ENCODE results near the gene NFATC2.
"Not testable (repeated sequence)": the region's sequence is repeated elsewhere in the genome, so short reads cannot be mapped to it uniquely, and the experiment has no call there.

NFATC2 gene

GRCh38 chr20:51494241-51495110 is 48.0 kb downstream of the NFATC2 start:
- no peak for DNase-seq (ENCODE audit: low spot score)

- DNase-seq (ENCODE audit: low spot score) = no peak
These were observed 49.1 kb downstream of the NFATC2 start for GRCh38 chr20:51493346-51493791.

- peak; percentile 58 for DNase-seq (ENCODE audit: low spot score)
These were observed 50.1 kb downstream of the NFATC2 start for GRCh38 chr20:51492167-51493092.

DNA sequence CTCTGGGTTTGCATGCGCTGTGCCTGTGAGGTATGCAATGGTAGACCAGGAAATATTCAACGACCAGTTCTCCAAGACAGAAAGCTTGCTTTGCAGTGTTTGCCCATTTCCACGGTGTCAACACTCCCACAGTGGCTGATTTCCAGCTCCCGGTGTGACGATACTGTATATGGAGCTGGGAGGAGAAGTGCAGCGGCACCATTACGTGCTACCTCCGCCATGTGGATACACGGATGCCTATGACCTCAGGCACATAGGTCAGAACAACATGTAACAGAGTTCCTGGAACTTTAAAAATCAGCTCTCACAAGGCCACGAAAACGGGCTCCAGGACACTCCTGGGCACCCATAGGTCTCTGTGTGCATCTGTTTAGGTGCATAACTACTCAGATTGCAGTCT is 51.1 kb downstream of the NFATC2 start:
- DNase-seq (ENCODE audit: low spot score) = no peak

DNA sequence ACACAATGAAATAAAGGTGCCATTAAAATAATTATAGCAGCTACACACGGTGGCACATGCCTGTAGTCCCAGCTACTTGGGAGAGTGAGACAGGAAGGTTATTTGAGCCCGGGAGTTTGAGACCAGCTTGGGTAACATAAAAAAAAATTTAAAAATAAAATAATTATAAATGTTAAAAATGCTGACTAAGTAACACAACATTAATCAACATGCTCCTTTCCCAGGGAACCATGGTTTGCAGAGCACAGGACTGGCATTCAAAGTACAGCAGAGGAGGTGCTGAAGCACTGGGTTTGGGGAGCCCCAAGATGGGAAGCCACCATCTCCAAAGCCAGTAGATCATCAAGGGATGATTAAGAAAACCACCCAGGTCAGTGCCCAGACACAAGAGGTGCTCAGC is 51.9 kb downstream of the NFATC2 start:
- DNase-seq (ENCODE audit: low spot score) = no peak

DNA sequence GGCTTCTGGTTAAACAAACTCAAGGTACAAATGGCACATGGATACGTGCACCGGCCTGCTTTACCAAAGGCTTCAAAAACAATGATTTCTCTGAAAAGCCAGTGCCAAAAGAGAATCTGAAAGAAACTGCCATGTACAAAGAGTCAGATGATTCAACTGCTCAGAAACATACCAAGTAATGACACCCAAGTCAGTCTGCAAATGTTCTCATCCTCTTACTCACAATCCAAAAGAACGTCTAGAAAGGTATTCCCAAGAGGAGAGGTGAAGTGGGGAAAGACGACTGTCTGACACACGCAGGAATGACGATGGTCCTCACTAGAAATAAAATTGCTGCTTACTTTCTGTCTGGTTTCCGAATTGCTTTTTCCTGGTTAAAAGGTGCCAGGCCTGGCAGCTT is 52.9 kb downstream of the NFATC2 start:
- no peak for DNase-seq (ENCODE audit: low spot score)

DNA sequence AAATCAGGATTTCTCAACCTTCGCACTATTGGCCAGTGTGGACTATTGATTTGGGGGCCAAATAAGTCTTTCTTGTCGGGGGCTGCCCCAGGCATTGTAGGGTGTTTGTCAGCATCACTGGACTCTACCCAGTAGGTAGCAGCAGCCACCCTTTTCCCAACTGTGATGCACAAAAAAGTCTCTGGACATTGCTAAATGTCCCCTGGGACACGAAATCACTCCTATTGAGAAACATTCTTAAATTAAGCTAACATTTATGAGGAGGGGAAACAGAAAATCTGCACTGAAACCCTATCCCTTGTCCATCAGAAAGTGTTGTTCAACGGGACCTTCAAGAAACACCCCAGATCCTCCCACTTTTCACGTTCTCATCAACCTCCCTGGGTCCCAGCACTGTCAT is 54.2 kb downstream of the NFATC2 start:
- no peak for DNase-seq (ENCODE audit: low spot score)

GRCh38 chr20:51487565-51488268 is 54.8 kb downstream of the NFATC2 start:
- DNase-seq (ENCODE audit: low spot score) = peak; percentile 77

DNA sequence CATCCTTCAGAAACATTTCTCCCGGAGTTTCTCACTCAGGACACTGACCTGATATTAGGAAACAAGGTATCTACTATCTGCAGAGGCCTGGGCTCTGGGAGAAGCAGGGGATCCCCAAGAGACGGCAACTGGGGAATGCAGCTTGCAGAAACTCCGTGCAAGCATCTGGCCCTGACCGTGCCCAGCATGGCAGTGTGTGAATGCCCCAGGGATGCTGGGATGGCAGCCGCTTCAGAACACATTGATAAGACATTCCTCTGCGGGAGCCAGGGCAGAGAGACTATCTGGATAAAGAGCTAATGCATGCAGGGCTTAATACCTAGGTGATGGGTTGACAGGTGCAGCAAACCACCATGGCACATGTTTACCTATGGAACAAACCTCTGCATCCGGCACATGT is 55.4 kb downstream of the NFATC2 start:
- DNase-seq (ENCODE audit: low spot score) = no peak

DNA sequence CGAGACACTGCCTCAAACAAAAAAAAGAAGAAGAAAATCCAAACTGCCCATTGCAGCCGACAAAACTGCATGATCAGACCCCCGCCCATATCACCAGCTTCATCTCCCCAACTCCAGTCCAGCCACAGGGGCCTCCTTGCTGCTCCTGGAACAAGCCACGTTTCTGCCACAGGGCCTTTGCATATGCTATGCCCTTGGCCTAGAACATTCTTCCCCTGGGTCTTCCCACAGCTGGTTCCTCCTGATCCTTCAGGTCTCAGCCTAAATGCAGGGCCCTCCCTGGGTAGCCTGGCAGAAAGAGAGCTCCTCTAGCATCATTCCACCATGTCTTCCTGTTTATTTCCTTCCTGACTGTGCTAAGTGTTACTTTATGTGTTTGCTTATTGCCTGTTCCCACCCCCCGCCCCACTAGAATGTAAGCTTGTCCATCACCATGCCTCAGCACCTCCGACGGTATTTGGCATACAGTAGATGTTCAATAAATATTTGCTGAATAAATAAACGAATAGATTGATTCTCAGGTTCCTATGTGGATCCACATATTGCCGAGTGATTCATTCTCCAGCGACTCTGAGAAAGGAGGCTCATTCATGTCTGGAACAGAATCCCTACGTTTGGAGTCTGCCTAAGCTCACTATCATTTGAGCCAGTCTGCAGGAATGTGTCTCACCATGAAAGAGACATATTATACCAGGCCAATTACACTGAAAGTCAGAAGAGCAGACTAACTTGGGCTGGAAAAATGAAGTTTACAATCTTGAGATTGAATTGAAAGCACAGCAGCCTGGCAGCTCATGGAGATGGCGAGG is 56.1 kb downstream of the NFATC2 start:
- no peak for DNase-seq (ENCODE audit: low spot score)

DNA sequence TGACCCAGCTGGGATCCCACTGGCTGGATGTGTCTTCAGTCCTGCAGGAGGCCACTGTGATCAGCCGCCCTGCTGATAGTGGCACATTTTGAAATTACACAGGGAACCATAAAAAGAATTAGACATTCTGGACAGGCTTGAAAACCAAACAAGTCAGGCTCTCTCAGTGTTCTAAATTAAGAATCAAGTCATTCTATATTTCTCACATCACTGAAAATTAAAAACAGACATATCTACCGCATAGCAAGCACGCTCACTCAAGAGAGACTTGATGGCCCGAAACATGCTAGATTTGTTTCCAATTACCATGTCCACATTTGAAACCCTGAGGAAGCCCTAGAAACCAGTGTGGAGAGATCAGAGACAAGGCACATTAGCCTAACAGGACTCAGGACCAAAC is 57.7 kb downstream of the NFATC2 start:
- DNase-seq (ENCODE audit: low spot score) = no peak

GRCh38 chr20:51484141-51484815 is 58.2 kb downstream of the NFATC2 start:
- DNase-seq (ENCODE audit: low spot score) = no peak

GRCh38 chr20:51482836-51483473 is 59.6 kb downstream of the NFATC2 start:
- no peak for DNase-seq (ENCODE audit: low spot score)

- no peak for DNase-seq (ENCODE audit: low spot score)
These were observed 61.1 kb downstream of the NFATC2 start for GRCh38 chr20:51481341-51481914.

DNA sequence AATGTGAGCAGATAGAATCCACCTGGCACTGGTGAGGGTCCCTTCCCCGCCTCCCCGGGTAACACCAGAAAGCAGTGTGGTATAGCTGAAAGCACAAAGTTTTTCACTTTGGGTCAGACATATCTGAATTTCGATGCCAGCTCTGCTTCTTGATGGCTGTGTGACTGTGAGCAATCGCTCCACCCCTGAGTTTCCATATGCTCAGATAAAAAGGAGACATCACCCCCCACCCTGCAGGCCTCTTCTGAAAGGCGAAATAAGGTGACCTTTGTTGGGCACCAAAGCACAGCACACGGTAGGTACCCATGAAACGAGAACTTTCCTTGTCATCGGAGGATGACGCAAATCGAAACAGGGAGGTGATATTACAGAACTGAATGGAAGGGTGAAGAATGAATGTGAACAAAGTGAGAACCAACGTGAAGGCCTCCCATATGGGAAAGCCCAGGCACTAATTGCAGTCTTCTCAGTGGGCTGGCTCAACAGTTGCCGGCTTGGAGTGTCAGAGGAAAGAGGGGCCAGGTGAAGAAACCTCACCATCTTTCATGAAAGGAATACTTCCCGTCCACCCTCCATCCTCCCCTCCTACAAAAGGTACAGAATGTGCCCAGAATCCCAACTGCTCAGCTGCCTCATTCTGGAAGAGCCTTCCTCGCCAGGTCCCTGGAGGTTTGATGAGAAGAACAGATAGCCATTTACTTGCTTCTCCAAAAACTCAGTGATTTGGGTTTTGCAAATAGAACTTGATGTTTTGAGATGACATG is 61.8 kb downstream of the NFATC2 start:
- DNase-seq (ENCODE audit: low spot score) = no peak

DNA sequence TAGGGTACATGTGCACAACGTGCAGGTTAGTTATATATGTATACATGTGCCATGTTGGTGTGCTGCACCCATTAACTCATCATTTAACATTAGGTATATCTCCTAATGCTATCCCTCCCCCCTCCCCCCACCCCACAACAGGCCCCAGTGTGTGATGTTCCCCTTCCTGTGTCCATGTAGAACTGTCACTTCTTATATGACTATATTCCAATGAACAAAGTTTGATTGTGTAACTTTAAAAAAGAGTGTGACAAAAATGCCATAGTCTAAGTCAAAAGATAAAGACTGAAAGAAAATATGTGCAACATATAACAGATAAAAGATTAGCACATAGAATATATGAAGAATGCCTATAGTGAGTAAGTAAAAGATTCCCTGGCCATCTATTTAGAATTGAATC is 66.4 kb downstream of the NFATC2 start:
- not testable (repeated sequence) for DNase-seq (ENCODE audit: low spot score)

- DNase-seq (ENCODE audit: low spot score) = no peak
These were observed 68.7 kb downstream of the NFATC2 start for GRCh38 chr20:51473771-51474170.

DNA sequence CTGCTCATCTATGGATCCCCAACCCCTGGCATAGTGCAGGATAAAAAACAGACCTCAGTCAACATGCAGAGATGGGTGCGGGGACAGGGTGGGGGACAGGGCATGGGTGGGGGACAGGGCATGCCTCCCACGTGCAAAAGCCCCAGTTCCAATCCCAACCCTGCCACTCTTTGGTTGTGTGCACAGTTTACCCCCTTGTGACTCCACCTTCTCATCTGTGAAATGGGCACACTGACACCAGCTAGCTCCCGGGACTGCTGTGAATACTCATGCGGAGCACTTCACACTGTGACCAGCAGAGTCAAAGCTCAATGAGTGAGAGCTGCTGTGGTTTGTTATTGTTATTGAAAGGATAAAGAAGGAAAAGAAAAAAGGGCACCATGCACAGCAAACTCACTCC is 69.3 kb downstream of the NFATC2 start:
- DNase-seq (ENCODE audit: low spot score) = no peak

DNA sequence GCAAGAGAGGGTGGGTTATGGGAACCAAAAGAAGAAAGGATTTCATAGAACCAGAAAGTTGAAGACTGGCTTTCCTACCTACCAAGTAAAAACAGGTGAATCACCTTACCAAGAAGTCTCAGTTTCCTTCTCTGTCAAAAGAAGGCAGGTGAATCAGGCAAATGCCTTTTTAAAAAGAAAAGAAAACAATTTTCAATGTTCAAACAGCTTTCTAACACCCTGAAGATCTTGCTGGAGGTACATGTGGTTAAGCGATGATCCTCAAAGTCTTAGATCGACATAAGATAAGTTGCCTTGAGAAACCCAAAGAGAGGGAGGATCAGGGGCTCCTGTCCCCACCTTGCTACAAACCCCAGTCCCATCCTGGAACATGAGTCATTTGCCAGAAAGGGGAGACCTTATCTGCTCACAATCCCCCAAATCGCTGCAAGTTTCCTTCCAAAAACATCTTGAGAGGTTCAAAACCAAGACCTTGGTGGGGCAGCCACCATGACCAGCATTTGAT is 71.6 kb downstream of the NFATC2 start:
- no peak for DNase-seq (ENCODE audit: low spot score)

All from AG08396 (cell line).